Heart right ventricle (tissue), 16 donors: ENCODE data around the gene CDKAL1. TPM values are rescaled to one million over a fixed set of nuclear protein-coding genes. Genes with fewer than 3 reads are reported as not detected.

Experiments
- ATAC-seq, 8 donors: fragments of 200-7000 bp; cut with Tn5 transposase; one replicate each; pipeline ENCODE4 v1.9.1; 2020; ENCODE audit warnings: mild to moderate bottlenecking in 8 of 8, moderate library complexity in 8 of 8, moderate number of reproducible peaks in 1 of 8
- DNase-seq, 2 donors: peaks; one replicate each; pipeline ENCODE4 v3.0.0-alpha.2; 2020
- H3K27ac ChIP-seq, 10 donors: fragments of 200-600 bp; sonication (generic) in 2 of 10; one replicate each; pipeline versions ENCODE4 v1.5.0 to v1.8.0; 2020 to 2022; ENCODE audit warnings: mild to moderate bottlenecking in 3 of 10
- H3K27me3 ChIP-seq, 7 donors: fragments of 200-600 bp; one replicate each; pipeline ENCODE4 v1.8.0; 2021 to 2022; ENCODE audit warnings: mild to moderate bottlenecking in 2 of 7
- H3K36me3 ChIP-seq, 9 donors: fragments of 200-600 bp; sonication (generic) in 1 of 9; one replicate each; pipeline versions ENCODE4 v1.5.0 to v1.8.0; 2020 to 2022; ENCODE audit warnings: mild to moderate bottlenecking in 2 of 9
- H3K4me1 ChIP-seq, 9 donors: fragments of 200-600 bp; sonication (generic) in 1 of 9; one replicate each; pipeline versions ENCODE4 v1.5.0 to v1.8.0; 2020 to 2022; ENCODE audit warnings: mild to moderate bottlenecking in 4 of 9
- H3K4me3 ChIP-seq, 10 donors: fragments of 200-600 bp; sonication (generic) in 2 of 10; one replicate each; pipeline versions ENCODE4 v1.5.0 to v1.8.0; 2020 to 2022; ENCODE audit warnings: mild to moderate bottlenecking in 7 of 10, moderate library complexity in 2 of 10
- H3K9me3 ChIP-seq, 11 donors: fragments of 200-600 bp in 10 of 11; sonication (generic) in 2 of 11; one replicate each; pipeline versions ENCODE4 v1.5.0 to v1.8.0; 2013 to 2022; ENCODE audit warnings: mild to moderate bottlenecking in 2 of 11, control low read depth in 1 of 11, moderate library complexity in 1 of 11
- CTCF ChIP-seq, 9 donors: fragments of 200-600 bp; sonication (generic) in 2 of 9; IDR thresholded peaks; one replicate each; pipeline versions ENCODE4 v1.5.0 to v1.8.0; 2021 to 2022; ENCODE audit warnings: antibody characterized with exemption in 9 of 9, mild to moderate bottlenecking in 5 of 9, moderate library complexity in 1 of 9
- WGBS, 2 donors: extraction: QIAGEN DNeasy Blood & Tissue Kit; methylation state at CpG; one replicate each; pipeline ENCODE4 v1.1.7; 2013; ENCODE audit warnings: inconsistent platforms in 1 of 2; 5-methylcytosine and 5-hydroxymethylcytosine counted together
- intact Hi-C, 10 donors: fragments of 100-400 bp; cut with DNase I; formaldehyde crosslinking; loops; one replicate each; pipeline versions ENCODE4 v1.11.1 to v1.14.2; 2022
- polyA plus RNA-seq, 2 donors: library from polyadenylated mRNA; stranded (reverse); fragments of 200-250 nt; gene quantifications; one replicate each; pipeline ENCODE4 v1.2.3, GENCODE V29; 2013
- total RNA-seq, 10 donors: library from RNA; stranded (reverse); fragmentation: NEBNext Ultra II Directional in 3 of 10; extraction: Animal tissue kit (Norgen Biotek cat#: 25700) in 3 of 10; gene quantifications; one replicate each; pipeline versions ENCODE4 v1.2.1 to v1.2.4, GENCODE V29; 2021 to 2023
- donor health status: Arrhythmogenic right ventricular cardiomyopathy.
- donor health status: ischemic (EF 13 %, LVEDD 7.1; RV severe dilation, severe dysfunction).
- donor health status: healthy with polysubstance abuse.
- donor health status: DM: no; HTN: yes; CAD: no.
- donor health status: DM: no; HTN: no; CAD: no.
- donor health status: ischemic (EF 25% LVEDD 6.9; RV normal size, moderate dysfunction).
- donor health status: ischemic (EF 25% LVEDD 5.7; RV mildly dilated, moderate dysfunction).
- donor health status: healthy.
- donor health status: DM: yes; HTN: yes; CAD: no.
- donor health status: Ischemic cardiomyopathy.
- donor health status: ischemic (EF 35%, LVEDD 5.7; RV mildly dilated, moderate dysfunction).
- donor health status: nonischemic (EF 11% LVEDD 7.7; RV severe dilation, severe dysfunction).
- donor health status: DM: yes; HTN: yes; CAD: no.
- donor health status: PGD.
- donor health status: ischemic (EF 29% LVEDD 5.4; RV normal size, mild dysfunction).
- donor health status: nonischemic (EF 23%, LVEDD 6.1; RV moderate dilation, normal function).

The CDKAL1 gene
- total and polyA plus RNA-seq, 12 donors: 3.2 to 14.0 (median 10.6) TPM

- H3K4me1 ChIP-seq: peaks cover 0 to 17% (median 6%) of the 10 kb centered on the region in 9 donors
- intact Hi-C loops: no loop called here
- TF ChIP-seq CTCF (IDR thresholded peaks at IDR 0.05): no peak
- H3K4me3 ChIP-seq: no peak overlapping the region
- no peaks in the 10 kb centered on the region for H3K36me3 ChIP-seq
- WGBS, 2 donors: 98 to 100% methylated on average over 1 of the region's 1 CpG
- H3K9me3 ChIP-seq: no peaks in the 10 kb centered on the region
- DNase-seq: no peak
- no peak for ATAC-seq
- no peak overlapping the region for H3K27ac ChIP-seq
- H3K27me3 ChIP-seq: no peaks in the 10 kb centered on the region
Measured at GRCh38 chr6:21098744-21099143, 564.5 kb downstream of the CDKAL1 start.

GRCh38 chr6:21099338-21100314 is 565.4 kb downstream of the CDKAL1 start:
- Histone ChIP-seq H3K36me3 (no peaks in the 10 kb centered on the region), H3K4me1 (peaks cover 0 to 19% (median 6%) of the 10 kb centered on the region in 9 donors), H3K9me3 (no peaks in the 10 kb centered on the region), H3K4me3 (no peak overlapping the region), H3K27ac (no peak overlapping the region), H3K27me3 (no peaks in the 10 kb centered on the region)
- intact Hi-C loops: no loop called here
- DNase-seq (no peak), ATAC-seq (no peak)
- no peak for TF ChIP-seq CTCF (IDR thresholded peaks at IDR 0.05)
- 76 to 78% methylated on average over 7 of the region's 7 CpGs for WGBS, 2 donors

GRCh38 chr6:21100991-21101390 is 566.7 kb downstream of the CDKAL1 start:
- H3K27ac ChIP-seq: no peak overlapping the region
- H3K4me1 ChIP-seq: peaks cover 0 to 27% (median 6%) of the 10 kb centered on the region in 9 donors
- no peaks in the 10 kb centered on the region for H3K9me3 ChIP-seq
- ATAC-seq (no peak), DNase-seq (no peak)
- no peak for TF ChIP-seq CTCF (IDR thresholded peaks at IDR 0.05)
- no peak overlapping the region for H3K4me3 ChIP-seq
- WGBS, 2 donors: 77 to 78% methylated on average over 4 of the region's 4 CpGs
- intact Hi-C loops: no loop called here
- H3K27me3 ChIP-seq: no peaks in the 10 kb centered on the region
- H3K36me3 ChIP-seq: no peaks in the 10 kb centered on the region

- DNase-seq: no peak
- peaks cover 0 to 27% (median 6%) of the 10 kb centered on the region in 9 donors for H3K4me1 ChIP-seq
- TF ChIP-seq CTCF (IDR thresholded peaks at IDR 0.05): no peak
Measured at GRCh38 chr6:21101694-21102093, 567.4 kb downstream of the CDKAL1 start.

More at GRCh38 chr6:21101694-21102093, 567.4 kb downstream of the CDKAL1 start:
- no peak for ATAC-seq
- Histone ChIP-seq H3K27me3 (no peaks in the 10 kb centered on the region), H3K4me3 (no peak overlapping the region), H3K36me3 (no peaks in the 10 kb centered on the region), H3K9me3 (no peaks in the 10 kb centered on the region), H3K27ac (no peak overlapping the region)
- 95 to 100% methylated on average over 1 of the region's 1 CpG for WGBS, 2 donors
- intact Hi-C loops: no loop called here
